Central memory CD8-positive, alpha-beta T cell (primary cell): ENCODE data around the gene KRT34.
"Not testable (repeated sequence)": the region's sequence is repeated elsewhere in the genome, so short reads cannot be mapped to it uniquely, and the experiment has no call there.

ENCODE experiments used
- ATAC-seq: fragments of 150-1000 bp; cut with Tn5 transposase; replicated peaks from 2 replicates; pipeline ENCODE4 v1.10.0; 2022; ENCODE audit warnings: mild to moderate bottlenecking, moderate FRiP score, moderate number of reproducible peaks; ENCODE audit not compliant: poor library complexity, severe bottlenecking; ENCODE audit errors: extremely low read depth
- DNase-seq, 2 donors: peaks; one replicate each; pipeline ENCODE4 v3.0.0; 2021; ENCODE audit warnings: low spot score in 2 of 2
- H3K27ac Mint-ChIP-seq: one replicate; pipeline ENCODE4 v1.8.0; 2022; ENCODE audit warnings: low read depth, mild to moderate bottlenecking, moderate library complexity, mixed read lengths
- H3K27me3 Mint-ChIP-seq: one replicate; pipeline ENCODE4 v1.8.0; 2022; ENCODE audit warnings: mixed read lengths
- H3K36me3 Mint-ChIP-seq: one replicate; pipeline ENCODE4 v1.8.0; 2022; ENCODE audit warnings: mild to moderate bottlenecking, moderate library complexity, mixed read lengths; ENCODE audit not compliant: insufficient read depth
- H3K4me1 Mint-ChIP-seq: one replicate; pipeline ENCODE4 v1.8.0; 2022; ENCODE audit warnings: mixed read lengths
- H3K4me3 Mint-ChIP-seq: one replicate; pipeline ENCODE4 v1.8.0; 2022; ENCODE audit warnings: mild to moderate bottlenecking, moderate library complexity, mixed read lengths
- H3K9me3 Mint-ChIP-seq: one replicate; pipeline ENCODE4 v1.8.0; 2022; ENCODE audit warnings: mixed read lengths

Gene KRT34

DNA sequence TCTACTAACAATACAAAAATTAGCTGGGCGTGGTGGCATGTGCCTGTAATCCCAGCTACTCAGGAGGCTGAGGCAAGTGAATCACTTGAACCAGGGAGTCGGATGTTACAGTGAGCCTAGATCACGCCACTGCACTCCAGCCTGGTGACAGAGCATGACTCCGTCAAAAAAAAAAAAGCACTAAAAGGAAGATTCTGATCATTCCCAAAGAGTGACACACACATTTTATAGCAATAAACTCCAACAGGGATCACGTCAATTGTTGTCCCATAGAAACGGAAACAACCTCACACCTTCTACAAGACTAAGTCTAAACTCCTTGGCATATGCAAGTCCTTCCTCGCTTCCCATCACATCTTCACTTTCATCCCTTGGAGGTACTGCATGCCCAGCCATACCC lies 2.0 kb downstream of the KRT34 start:
- H3K4me3 Mint-ChIP-seq, H3K36me3 Mint-ChIP-seq, DNase-seq, H3K27ac Mint-ChIP-seq, H3K9me3 Mint-ChIP-seq, H3K4me1 Mint-ChIP-seq, ATAC-seq: not testable (repeated sequence)
- peaks cover 26% of the 10 kb centered on the region for H3K27me3 Mint-ChIP-seq

GRCh38 chr17:41377546-41377945 lies 4.6 kb downstream of the KRT34 start:
- no peak overlapping the region for H3K27ac Mint-ChIP-seq
- H3K36me3 Mint-ChIP-seq: peaks cover 2% of the 10 kb centered on the region
- H3K27me3 Mint-ChIP-seq: peaks cover 15% of the 10 kb centered on the region
- H3K4me1 Mint-ChIP-seq: no peaks in the 10 kb centered on the region
- ATAC-seq (no peak), DNase-seq (no peak)
- H3K4me3 Mint-ChIP-seq: no peak overlapping the region
- H3K9me3 Mint-ChIP-seq: peaks cover 5% of the 10 kb centered on the region

- no peak within 1 kb of the TSS for H3K4me3 Mint-ChIP-seq
- no peak within 1 kb of the TSS for H3K27ac Mint-ChIP-seq
- H3K9me3 Mint-ChIP-seq: peaks cover 5% of the 10 kb centered on the region
- ATAC-seq: no peak
- no peak for DNase-seq
- H3K36me3 Mint-ChIP-seq: no peaks in the 10 kb centered on the region
- no peaks in the 10 kb centered on the region for H3K27me3 Mint-ChIP-seq
- peaks cover 5% of the 10 kb centered on the region for H3K4me1 Mint-ChIP-seq
Measured at GRCh38 chr17:41369713-41370112, 12.4 kb downstream of the KRT34 start, which contains the start of gene KRT33B. TSS of gene KRT33B (minus strand) at chr17:41369813. CDS start at chr17:41369750, 63 bp downstream.

DNA sequence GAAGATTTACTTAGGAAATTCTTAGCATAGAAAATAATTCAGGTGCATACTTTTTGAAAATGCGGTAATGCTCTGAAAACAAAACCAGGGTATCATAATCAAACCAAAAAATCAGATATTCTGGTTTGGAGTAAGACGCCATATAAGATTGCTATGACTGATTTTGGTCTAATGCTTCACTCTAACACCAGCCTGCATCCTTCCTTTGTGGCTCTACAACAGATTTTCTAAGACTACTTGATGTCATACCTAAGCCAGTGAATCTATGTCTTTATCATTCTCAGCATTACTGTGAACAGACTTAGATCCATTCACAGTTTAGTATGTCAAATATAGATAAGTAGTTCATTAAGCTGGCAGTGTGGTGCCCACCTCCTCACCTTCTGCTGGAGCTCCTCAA lies 13.1 kb downstream of the KRT34 start:
- peaks cover 5% of the 10 kb centered on the region for H3K4me1 Mint-ChIP-seq
- no peaks in the 10 kb centered on the region for H3K27me3 Mint-ChIP-seq
- ATAC-seq (no peak), DNase-seq (no peak)
- H3K4me3 Mint-ChIP-seq: no peak overlapping the region
- H3K9me3 Mint-ChIP-seq: no peaks in the 10 kb centered on the region
- no peaks in the 10 kb centered on the region for H3K36me3 Mint-ChIP-seq
- H3K27ac Mint-ChIP-seq: no peak overlapping the region

GRCh38 chr17:41367426-41368075 lies 14.6 kb downstream of the KRT34 start:
- no peak for ATAC-seq
- H3K27ac Mint-ChIP-seq: no peak overlapping the region
- H3K9me3 Mint-ChIP-seq: no peaks in the 10 kb centered on the region
- H3K4me1 Mint-ChIP-seq: peaks cover 5% of the 10 kb centered on the region
- no peak overlapping the region for H3K4me3 Mint-ChIP-seq
- no peak for DNase-seq
- H3K36me3 Mint-ChIP-seq: no peaks in the 10 kb centered on the region
- no peaks in the 10 kb centered on the region for H3K27me3 Mint-ChIP-seq

DNA sequence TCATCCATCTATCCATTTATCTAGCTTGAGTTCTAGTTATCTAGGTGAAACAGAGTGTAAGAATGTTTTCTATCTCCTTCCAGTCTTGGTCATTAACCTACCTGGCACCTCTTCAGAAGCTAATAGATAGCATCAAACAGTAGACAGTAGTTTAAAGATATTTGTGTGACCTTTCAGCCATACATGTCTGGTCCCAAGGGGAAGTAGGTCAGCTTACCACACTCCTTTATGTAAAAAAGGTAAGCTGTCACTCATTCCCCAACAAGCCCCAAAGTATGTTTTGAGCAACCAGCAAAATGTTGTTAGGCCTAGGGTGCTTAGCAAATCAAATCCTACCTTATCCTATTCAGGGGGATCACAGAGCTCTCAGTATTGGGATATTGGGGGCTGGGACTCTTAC lies 16.0 kb downstream of the KRT34 start:
- no peak overlapping the region for H3K4me3 Mint-ChIP-seq
- H3K4me1 Mint-ChIP-seq: peaks cover 5% of the 10 kb centered on the region
- H3K27ac Mint-ChIP-seq: no peak overlapping the region
- no peaks in the 10 kb centered on the region for H3K27me3 Mint-ChIP-seq
- ATAC-seq (no peak), DNase-seq (no peak)
- no peaks in the 10 kb centered on the region for H3K36me3 Mint-ChIP-seq
- H3K9me3 Mint-ChIP-seq: no peaks in the 10 kb centered on the region

GRCh38 chr17:41363881-41364280 lies 18.2 kb downstream of the KRT34 start:
- Mint-ChIP-seq H3K27ac (no peak overlapping the region), H3K36me3 (no peaks in the 10 kb centered on the region), H3K4me3 (no peak overlapping the region), H3K27me3 (no peaks in the 10 kb centered on the region), H3K9me3 (no peaks in the 10 kb centered on the region), H3K4me1 (no peaks in the 10 kb centered on the region)
- ATAC-seq (no peak), DNase-seq (no peak)

- ATAC-seq (no peak), DNase-seq (no peak)
- H3K27ac Mint-ChIP-seq: no peak overlapping the region
- no peaks in the 10 kb centered on the region for H3K36me3 Mint-ChIP-seq
- H3K4me1 Mint-ChIP-seq: no peaks in the 10 kb centered on the region
- H3K9me3 Mint-ChIP-seq: no peaks in the 10 kb centered on the region
- H3K4me3 Mint-ChIP-seq: no peak overlapping the region
- no peaks in the 10 kb centered on the region for H3K27me3 Mint-ChIP-seq
Measured at GRCh38 chr17:41360296-41360995, 21.7 kb downstream of the KRT34 start.

GRCh38 chr17:41354536-41354935 lies 27.6 kb downstream of the KRT34 start:
- Mint-ChIP-seq H3K9me3 (peaks cover 9% of the 10 kb centered on the region), H3K27me3 (peaks cover 13% of the 10 kb centered on the region), H3K4me3 (no peak overlapping the region), H3K36me3 (peaks cover 3% of the 10 kb centered on the region), H3K4me1 (peaks cover 12% of the 10 kb centered on the region), H3K27ac (no peak overlapping the region)
- DNase-seq: no peak
- no peak for ATAC-seq

GRCh38 chr17:41352597-41353366 lies 29.3 kb downstream of the KRT34 start:
- ATAC-seq (no peak), DNase-seq (no peak)
- Mint-ChIP-seq H3K4me3 (no peak overlapping the region), H3K9me3 (peaks cover 9% of the 10 kb centered on the region), H3K4me1 (peaks cover 18% of the 10 kb centered on the region), H3K27ac (peak overlapping the region; percentile 2), H3K36me3 (peaks cover 3% of the 10 kb centered on the region), H3K27me3 (peaks cover 13% of the 10 kb centered on the region)

- DNase-seq (no peak), ATAC-seq (no peak)
- Mint-ChIP-seq H3K27ac (no peak overlapping the region), H3K4me1 (peaks cover 20% of the 10 kb centered on the region), H3K27me3 (peaks cover 13% of the 10 kb centered on the region), H3K36me3 (peaks cover 3% of the 10 kb centered on the region), H3K9me3 (peaks cover 9% of the 10 kb centered on the region), H3K4me3 (no peak overlapping the region)
Measured at GRCh38 chr17:41351177-41351576, 30.9 kb downstream of the KRT34 start.

GRCh38 chr17:41350381-41350878 lies 31.7 kb downstream of the KRT34 start, which contains the start of gene KRT33A:
TSS of gene KRT33A (minus strand) at chr17:41350828. CDS start at chr17:41350767, 61 bp downstream.
- not testable (repeated sequence) for ATAC-seq, H3K9me3 Mint-ChIP-seq, H3K27ac Mint-ChIP-seq, H3K4me3 Mint-ChIP-seq, DNase-seq, H3K36me3 Mint-ChIP-seq
- Mint-ChIP-seq H3K27me3 (peaks cover 13% of the 10 kb centered on the region), H3K4me1 (peaks cover 20% of the 10 kb centered on the region)
